K562 (cell line): ENCODE measurements around the gene RGS19. TPM values are rescaled to one million over a fixed set of nuclear protein-coding genes. Genes with fewer than 3 reads are reported as not detected.
A peak's percentile ranks its signal among the peaks of the same experiment; 100 is the strongest.

Experiments
- FOSL1 ChIP-seq: fragments of 200-800 bp; sonication (Bioruptor generic); conservative IDR thresholded peaks from 2 replicates; pipeline ENCODE4 v1.6.1; 2016; ENCODE audit warnings: missing genetic modification characterization, missing compliant biosample characterization
- ILK ChIP-seq: fragments of 450-650 bp; IDR thresholded peaks from 2 replicates; pipeline ENCODE4 v1.6.1; 2016; ENCODE audit warnings: missing genetic modification characterization, low read depth, mild to moderate bottlenecking, missing compliant biosample characterization, moderate library complexity, borderline replicate concordance
- MED1 ChIP-seq: sonication (generic); formaldehyde crosslinking; IDR thresholded peaks from 2 replicates; pipeline ENCODE4 v1.8.1; 2023; ENCODE audit warnings: missing genetic modification reagents, borderline replicate concordance
- MEIS2 ChIP-seq: fragments of 450-650 bp; IDR thresholded peaks from 2 replicates; pipeline ENCODE4 v1.6.1; 2014; ENCODE audit warnings: mild to moderate bottlenecking; ENCODE audit not compliant: partially characterized antibody
- MYNN ChIP-seq, 2 experiments: sonication (generic); formaldehyde crosslinking in 1 of 2; IDR thresholded peaks; 2 replicates each; pipeline versions ENCODE4 v1.5.0 to v1.6.1; 2016 to 2020; ENCODE audit warnings: antibody characterized with exemption in 1 of 2, missing genetic modification reagents in 1 of 2
- NFIX ChIP-seq: fragments of 250-450 bp; sonication (Bioruptor Pico); IDR thresholded peaks from 2 replicates; pipeline ENCODE4 v1.4.0; 2020; ENCODE audit warnings: low read depth, mild to moderate bottlenecking, moderate library complexity
- RBBP5 ChIP-seq: fragments of 200-600 bp; sonication (generic); IDR thresholded peaks from 2 replicates; pipeline ENCODE4 v1.6.1; 2012; ENCODE audit warnings: borderline replicate concordance, mild to moderate bottlenecking, low read length, control low read depth, inconsistent platforms; ENCODE audit not compliant: insufficient read depth, poor library complexity, severe bottlenecking
- TBP ChIP-seq: optimal IDR thresholded peaks from 2 replicates; pipeline ENCODE3; 2011; ENCODE audit warnings: low read depth, low read length, improper control_type of control experiment
- ZNF124 ChIP-seq: sonication (generic); formaldehyde crosslinking; IDR thresholded peaks from 2 replicates; pipeline ENCODE4 v1.8.1; 2022; ENCODE audit warnings: missing genetic modification reagents
- ZNF695 ChIP-seq: fragments of 450-650 bp; formaldehyde crosslinking; IDR thresholded peaks from 2 replicates; pipeline ENCODE4 v1.4.0; 2020; ENCODE audit warnings: mild to moderate bottlenecking, moderate library complexity
- ZNF785 ChIP-seq: fragments of 250-450 bp; sonication (Bioruptor Pico); IDR thresholded peaks from 2 replicates; pipeline ENCODE4 v1.4.0; 2020; ENCODE audit warnings: mild to moderate bottlenecking
- polyA plus RNA-seq, 8 experiments: library from polyadenylated mRNA; depleted of rRNA in 4 of 8; stranded (reverse) in 5 of 8; unstranded in 3 of 8; fragments of >200 nt; fragmentation: Nextera tagmentation in 2 of 8; fragmentation: Illumina TruSeq in 1 of 8; extraction: Ambion mirVana in 2 of 8; extraction: Trizol in 1 of 8; gene quantifications; 2 replicates each; pipeline versions ENCODE4 v1.2.1 to v1.2.3, GENCODE V29; 2011 to 2014; ENCODE audit warnings: inconsistent platforms in 1 of 8, missing spikeins in 1 of 8
- total RNA-seq, 7 experiments: library from RNA; depleted of rRNA in 6 of 7; stranded (reverse); fragments of >200 nt in 6 of 7; fragmentation: Illumina TruSeq in 2 of 7; extraction: Trizol in 2 of 7; gene quantifications; 2 replicates each; pipeline versions ENCODE4 v1.2.1 to v1.2.3, GENCODE V29; 2011 to 2021; ENCODE audit warnings: low replicate concordance in 1 of 7
- TF ChIP-seq, protein P1 (sequence below), 2 experiments: fragments of 150-350 bp in 1 of 2; IDR thresholded peaks; 2 replicates each; pipeline ENCODE4 v1.6.1; 2012 to 2016; ENCODE audit warnings: low read depth in 2 of 2, low read length in 2 of 2, mild to moderate bottlenecking in 1 of 2, moderate library complexity in 1 of 2
- TF ChIP-seq, protein P2 (sequence below): fragments of 250-450 bp; sonication (Bioruptor Pico); IDR thresholded peaks from 2 replicates; pipeline ENCODE4 v1.8.0; 2021; ENCODE audit warnings: moderate library complexity, mild to moderate bottlenecking, inconsistent platforms
- TF ChIP-seq, protein P3 (sequence below): fragments of 250-450 bp; sonication (Bioruptor Pico); IDR thresholded peaks from 2 replicates; pipeline ENCODE4 v1.5.0; 2021; ENCODE audit warnings: mild to moderate bottlenecking, borderline replicate concordance
- TF ChIP-seq, protein P4 (sequence below): fragments of 250-450 bp; sonication (Bioruptor Pico); IDR thresholded peaks from 2 replicates; pipeline ENCODE4 v1.8.0; 2022; ENCODE audit warnings: moderate library complexity, mild to moderate bottlenecking, inconsistent platforms
- TF ChIP-seq, protein P5 (sequence below): sonication (generic); formaldehyde crosslinking; IDR thresholded peaks from 2 replicates; pipeline ENCODE4 v1.8.0; 2022; ENCODE audit warnings: mild to moderate bottlenecking, missing genetic modification reagents, borderline replicate concordance

RGS19 gene
- total and polyA plus RNA-seq, 9 of the 15 experiments (the other 6 are each of a cell fraction or from before 2014, with no cell fraction given) = 0.41 to 23.7 (median 14.6) TPM

DNA sequence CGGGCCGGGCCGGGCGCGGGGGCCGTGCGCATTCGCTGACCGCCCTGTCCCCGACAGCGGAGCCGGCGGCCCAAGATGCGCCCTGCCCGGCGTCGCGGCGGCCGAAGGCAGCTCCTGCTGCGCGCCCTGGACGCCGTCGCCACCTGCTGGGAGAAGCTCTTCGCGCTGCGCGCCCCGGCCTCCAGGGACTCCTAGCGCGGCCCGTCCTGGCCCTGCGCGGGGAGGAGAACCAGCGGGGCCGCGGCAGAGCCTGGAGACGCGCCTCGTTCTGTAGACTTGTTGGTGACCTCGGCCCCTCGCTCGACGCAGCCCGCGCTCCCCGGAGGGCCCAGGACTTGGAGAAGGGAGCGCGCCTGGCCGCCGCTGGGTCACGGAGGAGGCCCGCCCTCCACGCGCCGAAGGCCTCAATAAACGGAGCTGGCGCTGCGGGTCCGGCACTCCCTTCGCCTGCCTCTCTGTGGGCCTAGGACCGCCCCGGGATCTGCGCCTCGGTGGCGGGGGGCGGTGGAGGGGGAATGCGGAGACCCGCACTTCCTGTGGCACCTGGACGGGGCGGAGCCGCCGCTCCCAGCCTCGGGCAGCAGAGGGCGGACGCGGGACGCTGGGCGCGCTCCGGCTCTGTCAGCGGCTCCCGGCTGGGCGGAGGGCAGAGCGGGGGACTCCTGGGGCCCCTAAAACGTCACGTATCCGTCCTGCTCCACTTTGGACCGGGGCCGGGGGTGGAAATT is 40.6 kb downstream of the RGS19 start (continued):
- TF ChIP-seq, protein P1, sequence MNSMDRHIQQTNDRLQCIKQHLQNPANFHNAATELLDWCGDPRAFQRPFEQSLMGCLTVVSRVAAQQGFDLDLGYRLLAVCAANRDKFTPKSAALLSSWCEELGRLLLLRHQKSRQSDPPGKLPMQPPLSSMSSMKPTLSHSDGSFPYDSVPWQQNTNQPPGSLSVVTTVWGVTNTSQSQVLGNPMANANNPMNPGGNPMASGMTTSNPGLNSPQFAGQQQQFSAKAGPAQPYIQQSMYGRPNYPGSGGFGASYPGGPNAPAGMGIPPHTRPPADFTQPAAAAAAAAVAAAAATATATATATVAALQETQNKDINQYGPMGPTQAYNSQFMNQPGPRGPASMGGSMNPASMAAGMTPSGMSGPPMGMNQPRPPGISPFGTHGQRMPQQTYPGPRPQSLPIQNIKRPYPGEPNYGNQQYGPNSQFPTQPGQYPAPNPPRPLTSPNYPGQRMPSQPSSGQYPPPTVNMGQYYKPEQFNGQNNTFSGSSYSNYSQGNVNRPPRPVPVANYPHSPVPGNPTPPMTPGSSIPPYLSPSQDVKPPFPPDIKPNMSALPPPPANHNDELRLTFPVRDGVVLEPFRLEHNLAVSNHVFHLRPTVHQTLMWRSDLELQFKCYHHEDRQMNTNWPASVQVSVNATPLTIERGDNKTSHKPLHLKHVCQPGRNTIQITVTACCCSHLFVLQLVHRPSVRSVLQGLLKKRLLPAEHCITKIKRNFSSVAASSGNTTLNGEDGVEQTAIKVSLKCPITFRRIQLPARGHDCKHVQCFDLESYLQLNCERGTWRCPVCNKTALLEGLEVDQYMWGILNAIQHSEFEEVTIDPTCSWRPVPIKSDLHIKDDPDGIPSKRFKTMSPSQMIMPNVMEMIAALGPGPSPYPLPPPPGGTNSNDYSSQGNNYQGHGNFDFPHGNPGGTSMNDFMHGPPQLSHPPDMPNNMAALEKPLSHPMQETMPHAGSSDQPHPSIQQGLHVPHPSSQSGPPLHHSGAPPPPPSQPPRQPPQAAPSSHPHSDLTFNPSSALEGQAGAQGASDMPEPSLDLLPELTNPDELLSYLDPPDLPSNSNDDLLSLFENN (IDR thresholded peaks at IDR 0.05; ENCODE audit: low read depth in 2 of 2, low read length in 2 of 2) = no peak
- TF ChIP-seq MED1 (no peak), ILK (tag) (no peak), NFIX (CRISPR knock-in tag) (no peak), FOSL1 (no peak), ZNF695 (CRISPR knock-in tag) (no peak), MEIS2 (peak; percentile 45), RBBP5 (peak; percentile 43), ZNF124 (CRISPR knock-in tag) (no peak), TBP (no peak), MYNN (IDR thresholded peaks at IDR 0.05) (no peak), MYNN (CRISPR knock-in tag; IDR thresholded peaks at IDR 0.05) (no peak), ZNF785 (CRISPR knock-in tag) (no peak)
- TF ChIP-seq, protein P2, sequence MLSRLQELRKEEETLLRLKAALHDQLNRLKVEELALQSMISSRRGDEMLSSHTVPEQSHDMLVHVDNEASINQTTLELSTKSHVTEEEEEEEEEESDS (CRISPR knock-in tag) = no peak
- TF ChIP-seq, protein P3, sequence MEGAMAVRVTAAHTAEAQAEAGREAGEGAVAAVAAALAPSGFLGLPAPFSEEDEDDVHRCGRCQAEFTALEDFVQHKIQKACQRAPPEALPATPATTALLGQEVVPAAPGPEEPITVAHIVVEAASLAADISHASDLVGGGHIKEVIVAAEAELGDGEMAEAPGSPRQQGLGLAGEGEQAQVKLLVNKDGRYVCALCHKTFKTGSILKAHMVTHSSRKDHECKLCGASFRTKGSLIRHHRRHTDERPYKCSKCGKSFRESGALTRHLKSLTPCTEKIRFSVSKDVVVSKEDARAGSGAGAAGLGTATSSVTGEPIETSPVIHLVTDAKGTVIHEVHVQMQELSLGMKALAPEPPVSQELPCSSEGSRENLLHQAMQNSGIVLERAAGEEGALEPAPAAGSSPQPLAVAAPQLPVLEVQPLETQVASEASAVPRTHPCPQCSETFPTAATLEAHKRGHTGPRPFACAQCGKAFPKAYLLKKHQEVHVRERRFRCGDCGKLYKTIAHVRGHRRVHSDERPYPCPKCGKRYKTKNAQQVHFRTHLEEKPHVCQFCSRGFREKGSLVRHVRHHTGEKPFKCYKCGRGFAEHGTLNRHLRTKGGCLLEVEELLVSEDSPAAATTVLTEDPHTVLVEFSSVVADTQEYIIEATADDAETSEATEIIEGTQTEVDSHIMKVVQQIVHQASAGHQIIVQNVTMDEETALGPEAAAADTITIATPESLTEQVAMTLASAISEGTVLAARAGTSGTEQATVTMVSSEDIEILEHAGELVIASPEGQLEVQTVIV = no peak
- TF ChIP-seq, protein P4, sequence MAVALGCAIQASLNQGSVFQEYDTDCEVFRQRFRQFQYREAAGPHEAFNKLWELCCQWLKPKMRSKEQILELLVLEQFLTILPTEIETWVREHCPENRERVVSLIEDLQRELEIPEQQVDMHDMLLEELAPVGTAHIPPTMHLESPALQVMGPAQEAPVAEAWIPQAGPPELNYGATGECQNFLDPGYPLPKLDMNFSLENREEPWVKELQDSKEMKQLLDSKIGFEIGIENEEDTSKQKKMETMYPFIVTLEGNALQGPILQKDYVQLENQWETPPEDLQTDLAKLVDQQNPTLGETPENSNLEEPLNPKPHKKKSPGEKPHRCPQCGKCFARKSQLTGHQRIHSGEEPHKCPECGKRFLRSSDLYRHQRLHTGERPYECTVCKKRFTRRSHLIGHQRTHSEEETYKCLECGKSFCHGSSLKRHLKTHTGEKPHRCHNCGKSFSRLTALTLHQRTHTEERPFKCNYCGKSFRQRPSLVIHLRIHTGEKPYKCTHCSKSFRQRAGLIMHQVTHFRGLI (CRISPR knock-in tag) = no peak
- TF ChIP-seq, protein P5, sequence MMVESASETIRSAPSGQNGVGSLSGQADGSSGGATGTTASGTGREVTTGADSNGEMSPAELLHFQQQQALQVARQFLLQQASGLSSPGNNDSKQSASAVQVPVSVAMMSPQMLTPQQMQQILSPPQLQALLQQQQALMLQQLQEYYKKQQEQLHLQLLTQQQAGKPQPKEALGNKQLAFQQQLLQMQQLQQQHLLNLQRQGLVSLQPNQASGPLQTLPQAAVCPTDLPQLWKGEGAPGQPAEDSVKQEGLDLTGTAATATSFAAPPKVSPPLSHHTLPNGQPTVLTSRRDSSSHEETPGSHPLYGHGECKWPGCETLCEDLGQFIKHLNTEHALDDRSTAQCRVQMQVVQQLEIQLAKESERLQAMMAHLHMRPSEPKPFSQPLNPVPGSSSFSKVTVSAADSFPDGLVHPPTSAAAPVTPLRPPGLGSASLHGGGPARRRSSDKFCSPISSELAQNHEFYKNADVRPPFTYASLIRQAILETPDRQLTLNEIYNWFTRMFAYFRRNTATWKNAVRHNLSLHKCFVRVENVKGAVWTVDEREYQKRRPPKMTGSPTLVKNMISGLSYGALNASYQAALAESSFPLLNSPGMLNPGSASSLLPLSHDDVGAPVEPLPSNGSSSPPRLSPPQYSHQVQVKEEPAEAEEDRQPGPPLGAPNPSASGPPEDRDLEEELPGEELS = 0 out of 2 replicates have a peak, but pooled peaks have one; percentile 52
